KOPT-K1 (cell line): ENCODE results near the gene NUDT9.

Experiments
- H3K27ac ChIP-seq: fragments of 200-600 bp; sonication (generic); 2 replicates; pipeline ENCODE4 v1.5.1; 2016; ENCODE audit warnings: antibody characterized with exemption, mild to moderate bottlenecking, low read depth, low read length; ENCODE audit not compliant: poor library complexity, severe bottlenecking
- H3K36me3 ChIP-seq: fragments of 200-600 bp; sonication (generic); 2 replicates; pipeline ENCODE4 v1.5.1; 2017; ENCODE audit warnings: antibody characterized with exemption, mild to moderate bottlenecking, low read length, moderate library complexity; ENCODE audit not compliant: insufficient read depth
- H3K9me3 ChIP-seq: fragments of 200-600 bp; sonication (generic); 2 replicates; pipeline ENCODE4 v1.5.1; 2017; ENCODE audit warnings: antibody characterized with exemption, low read length, mild to moderate bottlenecking; ENCODE audit not compliant: insufficient read depth, poor library complexity, severe bottlenecking

NUDT9 gene

DNA sequence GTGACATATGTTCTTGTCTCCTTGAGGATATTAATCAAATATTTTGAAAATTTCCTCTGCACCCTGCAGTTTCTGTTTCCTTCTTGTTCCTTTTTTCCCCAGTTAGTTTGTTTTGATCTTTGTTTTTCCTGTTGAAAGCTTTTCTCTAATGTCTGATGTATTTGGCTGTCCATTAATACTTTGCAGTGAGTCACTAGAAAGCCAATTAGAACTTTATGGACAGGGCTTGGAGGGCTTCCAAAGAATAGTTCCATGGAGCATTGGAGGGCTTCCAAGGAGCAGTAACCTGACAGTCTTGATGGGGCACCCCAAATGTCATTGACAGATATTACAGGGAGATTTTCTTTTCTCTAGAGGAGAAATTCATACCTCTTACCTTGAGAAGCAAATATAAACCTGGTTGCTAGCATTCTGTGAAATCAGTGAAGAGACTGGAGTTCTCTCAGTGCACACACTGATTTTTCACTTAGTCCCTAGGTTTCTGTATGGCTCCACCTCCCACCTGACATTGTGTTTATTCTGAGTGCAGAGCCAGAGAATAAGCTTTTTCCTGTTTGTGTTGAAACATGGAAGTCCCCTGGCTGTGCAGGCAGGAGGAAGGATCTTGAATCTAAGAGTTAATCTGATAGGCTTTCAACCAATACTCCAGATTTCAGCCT, 80.3 kb downstream of the NUDT9 start:
- Histone ChIP-seq H3K36me3 (no peaks in the 10 kb centered on the region), H3K27ac (no peak overlapping the region), H3K9me3 (no peaks in the 10 kb centered on the region)

GRCh38 chr4:87505862-87506261, 83.5 kb downstream of the NUDT9 start:
- Histone ChIP-seq H3K36me3 (no peaks in the 10 kb centered on the region), H3K27ac (no peak overlapping the region), H3K9me3 (no peaks in the 10 kb centered on the region)

DNA sequence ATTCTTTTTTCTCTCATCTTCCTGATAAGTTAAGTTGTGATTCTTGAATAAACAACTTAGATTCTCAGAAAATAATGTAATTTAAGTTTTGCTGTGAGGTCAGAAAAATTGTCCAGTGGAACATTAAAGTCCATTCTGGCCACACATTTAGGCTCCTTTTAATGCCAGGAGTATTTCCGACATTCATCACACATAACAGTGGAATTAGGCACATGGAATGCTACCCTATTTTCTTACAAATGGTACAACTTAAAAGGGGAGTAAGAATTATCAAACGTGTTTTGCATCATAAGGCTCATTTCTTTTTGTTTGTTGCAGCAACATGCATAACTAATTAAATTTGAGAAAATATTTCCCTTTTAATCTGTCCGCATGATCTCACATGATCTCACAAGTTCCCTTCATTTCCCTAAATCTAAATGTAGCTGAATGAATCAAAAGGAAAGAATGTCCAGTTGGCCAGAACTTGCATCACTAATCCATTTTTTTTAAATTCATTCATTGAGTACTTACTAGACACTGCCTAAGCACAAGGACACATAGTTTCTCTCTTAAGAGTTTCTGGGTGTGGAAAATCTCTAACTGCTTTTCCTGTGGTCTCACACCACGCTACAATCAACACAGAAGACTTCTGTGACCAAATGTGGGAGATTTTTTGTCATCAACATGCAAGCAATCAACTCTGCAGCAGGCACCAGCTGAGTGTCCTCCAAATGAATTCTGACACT, 84.8 kb downstream of the NUDT9 start:
- Histone ChIP-seq H3K9me3 (no peaks in the 10 kb centered on the region), H3K36me3 (no peaks in the 10 kb centered on the region), H3K27ac (no peak overlapping the region)
